Stimulated activated CD4-positive, alpha-beta T cell treated with anti-CD3 and anti-CD28 coated beads, TNF-alpha, amount 100 ng/mL, for 48 hours (primary cell): ENCODE data around the gene UBE3B.

Experiments used
- DNase-seq, 3 donors: peaks; one replicate each; pipeline ENCODE4 v3.0.0-alpha.2; 2020; ENCODE audit warnings: low read depth in 3 of 3

UBE3B gene

GRCh38 chr12:109532721-109533486 lies 55.5 kb downstream of the UBE3B start:
- DNase-seq, result no peak

GRCh38 chr12:109533487-109533740 lies 56.0 kb downstream of the UBE3B start:
- DNase-seq, result no peak

GRCh38 chr12:109534456-109534855 lies 57.0 kb downstream of the UBE3B start:
- no peak for DNase-seq

DNA sequence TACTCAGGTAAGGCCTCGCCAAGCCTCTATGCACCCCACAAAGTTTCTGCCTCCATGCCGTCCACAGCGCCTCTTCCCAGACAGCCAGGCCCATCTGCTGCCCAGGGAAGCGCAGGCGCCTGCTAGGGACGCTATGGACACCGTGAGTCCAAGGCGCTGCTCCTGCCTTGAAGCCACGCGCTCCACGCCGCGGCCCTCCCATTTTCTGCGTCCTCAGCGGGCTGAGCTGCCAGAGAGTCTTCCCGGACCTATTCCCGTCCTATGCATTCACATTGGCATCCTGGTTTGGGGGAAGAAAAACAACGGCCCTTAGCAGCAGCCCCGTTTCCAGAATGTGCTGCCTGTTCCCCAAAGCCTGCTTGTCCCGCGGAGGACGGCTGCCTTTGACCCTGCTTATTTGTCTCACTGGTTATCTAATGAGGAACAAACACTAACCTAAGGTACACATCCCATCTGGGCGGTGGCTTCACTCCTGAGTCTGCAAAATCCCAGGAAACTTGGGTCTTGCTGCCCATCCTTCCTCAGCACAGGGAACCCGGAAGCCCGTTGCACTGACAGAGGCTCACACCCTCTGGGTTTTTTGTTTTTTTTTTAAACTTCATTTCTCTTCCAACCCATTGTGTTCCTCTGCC lies 57.9 kb downstream of the UBE3B start:
- no peak for DNase-seq

DNA sequence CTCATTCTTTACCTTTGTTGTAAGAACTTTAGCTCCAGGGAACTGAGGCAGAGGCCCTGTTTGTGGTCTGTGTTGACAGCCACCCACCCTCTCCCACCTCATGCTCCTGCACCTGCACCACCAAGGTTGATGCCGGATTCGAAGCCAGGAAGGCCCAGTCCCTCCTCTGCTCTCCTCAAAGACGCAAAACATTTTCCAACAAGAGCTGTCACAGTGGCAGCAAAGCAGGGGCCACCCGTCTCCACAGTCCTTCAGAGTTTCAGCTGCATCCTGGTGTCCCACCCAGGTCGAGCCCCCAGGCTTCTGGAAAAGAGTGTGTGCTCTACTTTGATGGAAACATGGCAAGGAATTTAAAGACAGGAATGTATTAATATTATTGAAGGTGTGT lies 58.4 kb downstream of the UBE3B start:
- no peak for DNase-seq

GRCh38 chr12:109537136-109537535 lies 59.7 kb downstream of the UBE3B start:
- DNase-seq, result no peak

- DNase-seq, result no peak
Observed at GRCh38 chr12:109538191-109538863, 60.9 kb downstream of the UBE3B start.

DNA sequence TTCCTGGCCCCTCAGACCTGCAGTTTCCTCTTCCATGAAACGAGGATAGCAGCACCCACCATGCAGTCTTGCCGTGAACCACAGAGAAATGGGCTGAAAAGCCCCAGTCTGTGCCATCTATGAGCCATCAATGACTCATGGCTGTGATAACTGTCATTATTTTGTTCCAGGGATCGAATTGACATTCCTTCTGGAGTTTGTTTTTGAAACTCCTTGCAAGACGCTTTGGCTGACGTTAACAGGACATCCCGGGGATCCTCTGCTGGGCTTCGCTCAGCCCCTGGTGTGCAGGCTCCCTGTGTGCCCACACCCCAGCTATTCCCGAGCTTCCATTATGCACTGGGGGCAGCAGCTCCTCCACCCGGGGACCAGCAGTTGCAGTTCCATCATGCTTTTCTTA lies 62.1 kb downstream of the UBE3B start:
- no peak for DNase-seq

DNA sequence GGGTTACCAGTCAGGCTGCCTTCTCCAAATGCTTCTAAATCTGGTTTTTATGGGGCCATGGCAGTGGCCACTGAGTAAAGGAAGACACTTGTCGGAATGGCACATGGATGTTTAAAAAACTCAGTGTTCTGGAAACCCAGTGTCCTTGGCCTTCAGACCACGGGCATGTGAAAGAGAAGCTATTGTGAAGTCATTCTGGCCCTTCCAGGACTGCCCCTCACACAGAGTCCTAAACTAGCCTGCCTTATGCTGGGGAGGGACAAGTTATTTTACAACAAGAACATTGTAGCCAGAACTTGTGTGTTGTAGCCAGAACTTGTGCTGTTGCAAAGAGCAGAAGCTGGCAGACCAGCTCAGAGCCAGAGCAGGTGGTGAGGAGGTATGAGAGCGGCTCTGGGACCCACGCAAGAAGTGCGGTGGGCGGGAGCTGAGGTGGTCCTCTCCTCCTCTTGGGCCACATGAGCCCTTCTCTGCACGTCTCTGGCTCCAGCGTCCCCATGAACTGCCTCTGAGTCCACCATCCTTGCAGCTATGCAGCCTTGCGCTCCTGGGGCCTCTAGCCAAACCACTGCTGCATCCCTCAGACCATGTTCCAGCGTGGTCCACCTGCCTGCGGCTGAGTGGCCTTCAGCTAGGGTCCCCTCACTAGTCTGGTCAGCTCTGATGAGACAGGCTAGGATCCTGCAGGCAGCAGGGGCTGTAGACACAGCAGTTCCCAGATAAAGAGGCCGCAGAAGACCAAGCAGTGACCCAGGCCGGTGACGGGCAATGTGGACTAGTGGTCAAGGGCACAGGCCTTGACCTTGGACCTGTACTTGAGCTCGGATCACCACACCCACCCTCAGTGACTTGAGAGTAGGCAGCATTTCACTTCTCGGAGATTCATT lies 63.3 kb downstream of the UBE3B start:
- DNase-seq, result no peak

DNA sequence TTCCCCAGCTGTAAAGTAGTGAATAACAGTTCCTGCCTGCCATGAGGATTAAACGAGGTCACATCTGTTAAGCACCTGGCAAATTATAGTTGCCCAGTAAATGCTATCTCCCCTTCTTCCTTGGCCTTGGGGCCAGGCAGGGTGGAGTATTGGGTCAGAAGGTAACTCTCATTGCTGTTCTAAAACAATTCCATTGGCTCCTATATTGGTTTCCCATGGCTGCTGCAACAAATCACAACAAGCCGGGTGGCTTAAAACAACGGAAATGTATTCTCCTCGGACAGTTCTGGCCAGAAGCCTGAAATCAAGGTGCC lies 63.9 kb downstream of the UBE3B start:
- DNase-seq, result no peak

- DNase-seq, result no peak
Observed at GRCh38 chr12:109542014-109542413, 64.6 kb downstream of the UBE3B start.

DNA sequence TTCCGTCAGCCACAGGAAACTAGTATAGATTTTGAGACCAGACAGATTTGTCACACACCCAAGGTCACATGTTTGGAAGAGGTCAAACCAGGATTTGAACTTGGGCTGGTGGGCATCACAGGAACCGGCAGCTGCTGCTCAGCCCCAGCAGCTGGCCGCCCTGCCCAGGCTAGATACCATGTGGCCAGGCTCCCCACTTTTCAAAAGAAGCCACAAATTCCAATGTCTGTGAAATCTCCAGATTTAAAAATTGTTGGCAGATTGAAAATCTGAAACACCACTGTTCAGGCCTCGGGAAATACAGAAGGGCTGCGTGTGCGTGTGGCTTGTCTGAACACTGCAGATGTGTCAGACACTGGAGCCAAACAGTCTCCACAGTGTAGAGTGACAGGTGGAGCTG lies 65.4 kb downstream of the UBE3B start:
- DNase-seq, result no peak

DNA sequence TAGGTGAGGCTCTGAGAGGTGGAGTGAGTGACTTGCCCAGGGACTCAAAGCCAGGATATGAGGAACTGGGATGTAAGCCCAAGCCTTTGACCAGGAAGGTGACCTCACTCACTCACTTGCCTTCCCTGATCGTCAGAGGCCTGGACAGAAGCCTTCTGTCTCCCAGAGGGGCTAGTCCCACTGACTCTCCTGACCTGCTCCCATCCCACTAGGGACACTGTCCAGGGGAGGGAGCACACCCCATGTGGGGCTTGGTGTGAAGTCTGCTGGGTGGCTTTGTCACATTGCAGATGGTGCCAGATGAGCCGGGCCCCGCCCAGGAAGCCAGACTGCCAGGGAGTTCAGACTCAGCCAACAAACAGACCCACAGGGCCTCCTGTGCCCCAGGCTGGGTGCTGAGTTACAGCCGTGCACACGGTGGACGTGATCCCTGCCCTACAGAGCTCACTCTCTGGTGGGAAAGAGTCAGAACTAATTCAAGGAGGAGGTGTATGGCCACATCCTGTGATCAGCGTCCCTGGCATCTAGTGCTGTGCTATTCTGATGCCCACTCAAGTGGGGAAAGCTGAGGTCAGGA lies 67.6 kb downstream of the UBE3B start:
- DNase-seq, result no peak

DNA sequence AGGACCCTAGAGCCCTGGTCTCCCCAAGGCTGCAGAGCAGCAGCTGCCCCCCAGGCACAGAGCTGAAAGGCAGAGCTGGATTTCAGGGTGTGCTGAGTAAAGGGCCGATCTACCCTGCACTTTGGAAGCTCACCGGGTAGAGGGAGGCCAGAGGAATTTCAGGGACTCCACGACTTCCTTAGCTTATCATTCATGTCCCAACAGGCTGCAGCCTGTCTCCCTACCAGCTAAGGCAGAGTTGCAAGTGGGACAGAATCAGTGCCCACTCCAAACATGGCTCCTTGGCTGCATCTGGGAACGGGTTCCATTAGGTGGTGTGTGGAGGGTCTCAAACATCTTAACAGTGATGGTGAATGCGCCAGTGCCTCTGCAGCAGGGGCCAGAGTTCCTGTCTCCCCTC lies 68.4 kb downstream of the UBE3B start:
- DNase-seq, result no peak

- no peak for DNase-seq
Observed at GRCh38 chr12:109547286-109547685, 69.9 kb downstream of the UBE3B start.

- DNase-seq, result no peak
Observed at GRCh38 chr12:109548258-109548657, 70.8 kb downstream of the UBE3B start.

DNA sequence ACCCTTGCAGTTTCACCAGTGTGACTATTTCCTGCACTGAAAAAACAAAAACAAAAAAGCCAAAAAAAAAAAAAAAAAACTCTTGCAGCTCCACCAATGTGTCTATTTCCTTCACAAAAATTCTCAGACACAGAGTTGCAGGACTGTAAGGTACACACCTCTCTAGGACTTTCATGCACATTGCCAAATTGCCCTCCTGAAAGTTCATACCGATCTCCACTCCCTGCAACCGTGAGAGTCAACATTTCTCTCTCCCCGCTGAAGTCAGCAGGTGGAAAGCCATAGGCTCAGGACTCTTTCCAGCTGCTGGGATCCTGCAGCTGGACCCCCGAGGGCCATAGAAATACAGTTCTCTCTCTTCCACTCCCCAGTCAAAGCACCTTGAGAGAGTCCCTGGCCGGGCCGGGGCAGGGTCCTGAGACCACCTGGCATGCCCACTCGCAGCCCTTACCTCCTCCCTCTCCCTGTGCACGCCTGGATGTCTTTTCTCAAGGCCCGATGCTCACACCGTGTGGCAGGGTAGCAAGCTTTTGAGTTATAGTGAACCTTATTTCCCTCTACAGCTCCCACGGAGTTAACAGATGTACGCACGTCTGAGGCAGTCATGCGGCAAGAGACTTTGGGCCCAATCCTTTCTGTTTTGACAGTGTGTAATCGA lies 72.3 kb downstream of the UBE3B start:
- no peak for DNase-seq

GRCh38 chr12:109550281-109550680 lies 72.8 kb downstream of the UBE3B start:
- no peak for DNase-seq

DNA sequence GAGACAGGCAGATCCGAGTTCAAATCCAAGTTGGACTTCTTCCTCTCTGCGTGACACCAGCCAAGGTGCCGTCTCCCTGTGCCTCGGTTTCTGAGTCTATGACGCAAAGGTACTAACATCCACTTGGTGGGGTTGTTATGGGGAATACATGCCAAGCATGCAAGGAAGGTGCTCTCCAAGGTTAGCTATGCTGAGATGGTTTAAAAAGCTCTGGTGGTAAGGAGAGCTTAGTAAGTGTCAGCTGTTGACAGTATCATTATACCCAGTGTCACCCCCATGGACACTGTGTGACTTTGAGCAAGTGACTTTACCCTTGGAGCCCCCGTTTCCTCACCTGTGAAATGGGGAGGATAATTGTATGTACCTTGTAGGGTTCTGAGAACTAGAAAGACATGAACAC lies 73.7 kb downstream of the UBE3B start:
- DNase-seq, result no peak

DNA sequence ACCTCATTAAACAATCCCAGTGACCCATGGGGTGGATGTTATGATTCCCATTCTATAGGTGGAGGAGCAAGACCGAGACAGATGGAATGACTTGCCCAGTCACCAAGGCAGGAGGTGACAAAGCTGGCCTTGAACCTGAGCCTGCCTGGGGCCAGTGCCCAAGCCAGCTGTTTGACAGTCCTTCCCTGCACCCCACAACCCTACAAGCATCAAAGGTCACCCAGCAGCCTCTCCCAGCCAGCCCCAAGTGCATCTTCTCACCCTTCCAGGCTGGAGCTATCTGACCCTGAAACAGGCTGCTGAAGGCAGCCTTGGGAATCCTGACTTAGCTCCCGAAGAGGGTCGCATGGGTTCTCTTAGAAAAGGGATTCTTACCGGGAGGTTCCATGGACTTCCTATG lies 75.5 kb downstream of the UBE3B start:
- no peak for DNase-seq

- no peak for DNase-seq
Observed at GRCh38 chr12:109553483-109553882, 76.0 kb downstream of the UBE3B start.
